ENCODE results near the gene CASP8AP2. TPM values are rescaled to one million over a fixed set of nuclear protein-coding genes. Genes with fewer than 3 reads are reported as not detected.

Gene CASP8AP2
- total RNA-seq, 2 donors from 2014 or later: 9.2 to 9.3 TPM

- no peak overlapping the region for H3K27ac ChIP-seq
- no peak for TF ChIP-seq CTCF (IDR thresholded peaks at IDR 0.05)
- no peak overlapping the region for H3K4me3 ChIP-seq
- H3K36me3 ChIP-seq: peaks cover 93% of the 10 kb centered on the region
- no peaks in the 10 kb centered on the region for H3K27me3 ChIP-seq
- no peak for DNase-seq (ENCODE audit: low spot score)
- H3K9me3 ChIP-seq: no peaks in the 10 kb centered on the region
- no peaks in the 10 kb centered on the region for H3K4me1 ChIP-seq
Measured at GRCh38 chr6:89862698-89863097, 33.0 kb downstream of the CASP8AP2 start.

DNA sequence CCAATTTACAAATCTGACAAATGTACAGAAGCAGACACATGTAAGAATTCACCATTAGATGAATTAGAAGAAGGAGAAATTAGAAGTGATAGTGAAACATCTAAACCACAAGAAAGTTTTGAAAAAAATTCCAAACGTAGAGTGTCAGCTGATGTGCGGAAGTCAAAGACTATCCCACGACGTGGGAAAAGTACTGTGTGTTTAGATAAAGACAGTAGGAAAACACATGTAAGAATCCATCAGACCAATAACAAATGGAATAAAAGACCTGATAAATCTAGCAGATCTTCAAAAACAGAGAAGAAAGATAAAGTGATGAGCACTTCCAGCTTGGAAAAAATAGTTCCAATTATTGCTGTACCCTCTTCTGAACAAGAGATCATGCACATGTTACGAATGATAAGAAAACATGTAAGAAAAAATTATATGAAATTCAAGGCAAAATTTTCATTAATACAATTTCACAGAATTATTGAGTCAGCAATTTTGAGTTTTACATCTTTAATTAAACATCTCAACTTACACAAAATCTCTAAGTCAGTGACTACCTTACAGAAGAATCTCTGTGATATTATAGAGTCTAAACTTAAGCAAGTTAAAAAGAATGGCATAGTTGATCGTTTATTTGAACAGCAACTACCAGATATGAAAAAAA lies 36.5 kb downstream of the CASP8AP2 start:
- Histone ChIP-seq H3K4me1 (no peaks in the 10 kb centered on the region), H3K9me3 (no peaks in the 10 kb centered on the region), H3K36me3 (peaks cover 64% of the 10 kb centered on the region), H3K4me3 (no peak overlapping the region), H3K27me3 (no peaks in the 10 kb centered on the region), H3K27ac (no peak overlapping the region)
- no peak for TF ChIP-seq CTCF (IDR thresholded peaks at IDR 0.05)
- DNase-seq (ENCODE audit: low spot score): no peak

DNA sequence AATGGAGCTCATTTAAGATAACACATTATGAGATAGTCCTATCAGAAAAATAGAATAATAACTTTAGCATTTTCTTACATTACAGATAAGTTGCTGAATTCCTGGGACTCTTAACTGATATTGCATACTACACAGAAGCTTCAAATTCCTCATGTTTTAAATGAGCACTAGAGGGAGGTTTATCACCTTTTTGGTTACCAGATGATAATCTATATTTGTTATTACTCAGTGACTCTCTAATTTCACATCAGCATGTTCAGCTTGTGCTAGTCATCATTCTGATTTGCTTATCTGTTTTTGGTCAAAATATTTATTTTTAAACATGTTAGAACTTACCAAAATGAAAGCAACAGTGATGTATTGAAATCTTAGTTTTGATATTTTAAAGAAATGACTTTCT lies 44.0 kb downstream of the CASP8AP2 start:
- Histone ChIP-seq H3K27ac (no peak overlapping the region), H3K27me3 (no peaks in the 10 kb centered on the region), H3K9me3 (no peaks in the 10 kb centered on the region), H3K4me1 (no peaks in the 10 kb centered on the region), H3K36me3 (peaks cover 14% of the 10 kb centered on the region), H3K4me3 (no peak overlapping the region)
- TF ChIP-seq CTCF (IDR thresholded peaks at IDR 0.05): no peak
- DNase-seq (ENCODE audit: low spot score): no peak

- H3K9me3 ChIP-seq: no peaks in the 10 kb centered on the region
- no peaks in the 10 kb centered on the region for H3K4me1 ChIP-seq
- peaks cover 14% of the 10 kb centered on the region for H3K36me3 ChIP-seq
- H3K27ac ChIP-seq: no peak overlapping the region
- H3K4me3 ChIP-seq: no peak overlapping the region
- no peaks in the 10 kb centered on the region for H3K27me3 ChIP-seq
- no peak for DNase-seq (ENCODE audit: low spot score)
- no peak for TF ChIP-seq CTCF (IDR thresholded peaks at IDR 0.05)
Measured at GRCh38 chr6:89874438-89874837, 44.8 kb downstream of the CASP8AP2 start.

DNA sequence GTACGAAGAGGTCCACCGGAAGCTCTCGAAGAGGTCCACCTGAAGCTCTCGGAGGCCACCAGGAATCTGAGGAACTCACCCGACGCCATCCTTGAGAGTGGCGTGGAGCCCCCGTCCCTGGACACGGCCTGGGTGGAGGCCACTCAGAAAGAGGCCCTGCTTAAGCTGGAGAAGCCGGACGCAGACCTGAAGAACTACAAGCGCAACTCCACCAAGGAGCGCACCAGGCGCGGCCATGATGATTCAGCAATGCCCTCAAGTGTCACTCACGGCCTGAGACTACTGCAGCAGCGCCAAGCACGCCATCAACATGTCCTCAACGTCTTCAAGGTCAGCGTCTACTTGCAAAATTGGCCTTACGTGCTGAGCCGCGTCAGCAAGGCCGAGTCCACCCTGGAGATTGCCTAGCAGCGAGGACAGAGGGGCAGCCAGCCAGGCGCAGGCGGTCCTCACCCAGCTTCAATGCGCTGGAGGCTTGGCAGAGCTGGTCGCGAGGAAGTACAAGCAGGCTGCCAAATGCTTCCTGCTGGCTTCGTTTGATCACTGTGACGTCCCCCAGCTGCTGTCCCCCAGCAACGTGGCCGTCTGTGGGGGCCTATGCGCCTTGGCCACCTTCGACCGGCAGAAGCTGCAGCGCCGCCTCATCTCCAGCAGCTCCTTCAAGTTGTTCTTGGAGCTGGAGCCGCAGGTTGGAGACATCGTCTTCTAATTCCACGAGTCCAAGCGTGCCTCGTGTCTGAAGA lies 56.9 kb downstream of the CASP8AP2 start:
- H3K36me3 ChIP-seq: no peaks in the 10 kb centered on the region
- peaks cover under 1 to 10% of the 10 kb centered on the region in 2 donors for H3K27me3 ChIP-seq
- no peak for DNase-seq (ENCODE audit: low spot score)
- H3K4me3 ChIP-seq: no peak overlapping the region
- TF ChIP-seq CTCF (IDR thresholded peaks at IDR 0.05): no peak
- H3K27ac ChIP-seq: no peak overlapping the region
- H3K9me3 ChIP-seq: no peaks in the 10 kb centered on the region
- no peaks in the 10 kb centered on the region for H3K4me1 ChIP-seq
